Activated T-cell treated with anti-CD3 and anti-CD28 coated beads, Interleukin-2, amount 50 U/mL, for 1 hour (primary cell): ENCODE measurements around the gene RPS6KA5.
"Not testable (repeated sequence)": the region's sequence is repeated elsewhere in the genome, so short reads cannot be mapped to it uniquely, and the experiment has no call there.

ENCODE experiments used
- DNase-seq: peaks from one replicate; pipeline ENCODE4 v3.0.0-alpha.2; 2020

RPS6KA5 gene

GRCh38 chr14:90856115-90856514 lies 204.3 kb downstream of the RPS6KA5 start:
- DNase-seq, result not testable (repeated sequence)

- no peak for DNase-seq
These were observed 207.3 kb downstream of the RPS6KA5 start for GRCh38 chr14:90853116-90853515.

- no peak for DNase-seq
These were observed 209.0 kb downstream of the RPS6KA5 start for GRCh38 chr14:90851327-90852036.

- no peak for DNase-seq
These were observed 210.0 kb downstream of the RPS6KA5 start for GRCh38 chr14:90850487-90850886.

GRCh38 chr14:90849787-90850444 lies 210.5 kb downstream of the RPS6KA5 start:
- DNase-seq, result no peak

GRCh38 chr14:90848944-90849731 lies 211.3 kb downstream of the RPS6KA5 start:
- DNase-seq, result no peak

- no peak for DNase-seq
These were observed 213.9 kb downstream of the RPS6KA5 start for GRCh38 chr14:90846511-90846910.

- no peak for DNase-seq
These were observed 216.1 kb downstream of the RPS6KA5 start for GRCh38 chr14:90844321-90844720.

GRCh38 chr14:90842726-90843125 lies 217.7 kb downstream of the RPS6KA5 start:
- DNase-seq, result no peak

GRCh38 chr14:90840667-90841066 lies 219.8 kb downstream of the RPS6KA5 start:
- DNase-seq, result not testable (repeated sequence)

GRCh38 chr14:90839889-90840266 lies 220.6 kb downstream of the RPS6KA5 start:
- no peak for DNase-seq

- no peak for DNase-seq
These were observed 221.2 kb downstream of the RPS6KA5 start for GRCh38 chr14:90839024-90839888.

GRCh38 chr14:90838531-90838930 lies 221.9 kb downstream of the RPS6KA5 start:
- not testable (repeated sequence) for DNase-seq

GRCh38 chr14:90837355-90837754 lies 223.1 kb downstream of the RPS6KA5 start:
- DNase-seq, result no peak

- DNase-seq, result no peak
These were observed 223.8 kb downstream of the RPS6KA5 start for GRCh38 chr14:90836692-90837063.

- DNase-seq, result no peak
These were observed 228.6 kb downstream of the RPS6KA5 start for GRCh38 chr14:90831821-90832220.

GRCh38 chr14:90830931-90831701 lies 229.3 kb downstream of the RPS6KA5 start:
- no peak for DNase-seq

GRCh38 chr14:90829677-90830076 lies 230.8 kb downstream of the RPS6KA5 start:
- no peak for DNase-seq

- peak; percentile 29 for DNase-seq
These were observed 231.6 kb downstream of the RPS6KA5 start for GRCh38 chr14:90828642-90829487.

GRCh38 chr14:90827919-90828610 lies 232.4 kb downstream of the RPS6KA5 start:
- DNase-seq, result peak; percentile 94
